ENCODE data around the gene ZNF532. TPM values are rescaled to one million over a fixed set of nuclear protein-coding genes. Genes with fewer than 3 reads are reported as not detected.

ZNF532 gene
- total and polyA plus RNA-seq, 9 of the 15 experiments (the other 6 are each of a cell fraction or from before 2014, with no cell fraction given), result 0.42 TPM; not detected in 8

DNA sequence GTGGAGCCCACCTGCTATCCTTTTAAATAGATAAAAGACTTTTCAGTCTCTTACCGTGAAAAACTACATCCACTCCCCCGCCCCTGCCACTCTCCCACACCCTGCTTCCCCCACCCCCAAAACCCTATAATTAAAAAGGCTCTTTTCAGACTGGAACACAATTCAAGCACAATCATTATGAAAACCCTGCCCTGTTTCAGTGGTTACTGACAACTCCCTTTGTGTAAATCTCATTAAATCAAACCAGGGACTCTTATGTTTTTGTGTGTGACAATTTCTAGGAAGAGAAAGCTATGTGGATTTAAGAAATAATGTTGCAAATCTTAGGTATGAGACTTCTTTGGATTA, 21.0 kb upstream of the ZNF532 start:
- no peak overlapping the region for H3K9ac ChIP-seq (ENCODE audit: insufficient read depth in 1 of 2, low read depth in 2 of 2, low read length in 2 of 2)
- peaks cover 0 to 14% of the 10 kb centered on the region in 2 experiments; a peak in 2 of 5 replicates for H3K27me3 ChIP-seq (ENCODE audit: control insufficient read depth in 2 of 2, insufficient read depth in 2 of 2, low read length in 2 of 2)
- ChIA-PET POLR2A (interaction anchor here (1.7 kb wide), 1 partner anchor 14 kb away, joined by 3 read pairs; no protein-coding TSS in a partner anchor), CTCF (ENCODE audit: low intra/inter-chr PET ratio) (no interaction called here)
- no peak overlapping the region for H3K4me2 ChIP-seq (ENCODE audit: insufficient read depth, low read length)
- no peak for ATAC-seq
- intact Hi-C loops (cut with micrococcal nuclease) (no loop called here), in situ Hi-C loops (cut with MboI) (no loop called here)
- DNase-seq (ENCODE audit: extremely low read depth in 1 of 4, low spot score in 3 of 4), result no peak
- H3K36me3 ChIP-seq (ENCODE audit: control insufficient read depth, insufficient read depth, low read length), result no peaks in the 10 kb centered on the region
- H3K79me2 ChIP-seq (ENCODE audit: control insufficient read depth, insufficient read depth, low read length), result no peaks in the 10 kb centered on the region
- no peak overlapping the region for H3K4me3 ChIP-seq
- no peak overlapping the region for H2AFZ ChIP-seq (ENCODE audit: low read depth, low read length)
- no peak overlapping the region for H3K27ac ChIP-seq (ENCODE audit: extremely low read depth, low read depth, low read length)
- no peaks in the 10 kb centered on the region for H3K9me1 ChIP-seq (ENCODE audit: control insufficient read depth, insufficient read depth, low read length)
- FAIRE-seq, result no peak
- H4K20me1 ChIP-seq (replicated peaks; ENCODE audit: control insufficient read depth, insufficient read depth, low read length), result no peaks in the 10 kb centered on the region
- 0% methylated on average over 2 of the region's 2 CpGs for WGBS (ENCODE audit: insufficient coverage, low coverage, missing lambda C conversion rate)
- TF ChIP-seq CEBPG (CRISPR knock-in tag; IDR thresholded peaks at IDR 0.05) (no peak), CEBPG (tag; conservative IDR thresholded peaks at IDR 0.05 in 1 of 2, IDR thresholded peaks at IDR 0.05 in 1 of 2) (no peak), MCM7 (IDR thresholded peaks at IDR 0.05) (no peak), JUND (IDR thresholded peaks at IDR 0.05; ENCODE audit: borderline replicate concordance, low read depth, low read length) (no peak), JUND (tag; IDR thresholded peaks at IDR 0.05; ENCODE audit: borderline replicate concordance, low read depth, low read length) (no peak), IFI16 (CRISPR knock-in tag; IDR thresholded peaks at IDR 0.05) (no peak), TAL1 (IDR thresholded peaks at IDR 0.05) (no peak), KAT8 (IDR thresholded peaks at IDR 0.05; ENCODE audit: low read depth) (no peak)
- no peaks in the 10 kb centered on the region for H3K4me1 ChIP-seq (replicated peaks in 1 of 2; ENCODE audit: control insufficient read depth in 2 of 2, insufficient read depth in 2 of 2, low read length in 2 of 2)
- no peaks in the 10 kb centered on the region for H3K9me3 ChIP-seq (replicated peaks; ENCODE audit: control insufficient read depth, insufficient read depth, low read depth, low read length)
- no TSS peak for BruUV-seq (replicated peaks)

DNA sequence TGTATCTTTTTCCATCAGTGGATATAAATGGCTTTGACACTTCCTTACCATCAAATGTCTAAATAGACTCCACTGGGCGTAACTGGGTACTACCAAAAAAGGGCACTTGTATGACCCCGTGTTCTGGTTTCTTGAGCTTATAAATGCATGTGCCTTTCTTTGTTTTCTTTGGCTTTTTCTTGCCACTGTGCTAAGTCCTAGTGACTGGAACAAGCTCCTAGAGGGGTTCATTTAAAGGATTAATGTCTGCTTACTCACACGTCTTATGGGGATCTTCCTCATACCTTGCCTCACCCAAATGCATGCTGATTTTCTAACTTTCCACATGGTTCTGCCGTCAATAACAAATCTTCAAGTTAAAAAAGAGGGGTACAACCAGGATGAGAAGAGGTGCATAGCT, 19.8 kb upstream of the ZNF532 start:
- FAIRE-seq (no peak), ATAC-seq (no peak), DNase-seq (ENCODE audit: extremely low read depth in 1 of 4, low spot score in 3 of 4) (no peak)
- intact Hi-C loops (cut with micrococcal nuclease), result no loop called here
- H3K9ac ChIP-seq (ENCODE audit: insufficient read depth in 1 of 2, low read depth in 2 of 2, low read length in 2 of 2), result no peak overlapping the region
- no peaks in the 10 kb centered on the region for H3K4me1 ChIP-seq (replicated peaks in 1 of 2; ENCODE audit: control insufficient read depth in 2 of 2, insufficient read depth in 2 of 2, low read length in 2 of 2)
- H3K27ac ChIP-seq (ENCODE audit: extremely low read depth, low read depth, low read length), result no peak overlapping the region
- 0% methylated on average over 3 of the region's 4 CpGs for WGBS (ENCODE audit: insufficient coverage, low coverage, missing lambda C conversion rate)
- in situ Hi-C loops (cut with MboI), result no loop called here
- no peaks in the 10 kb centered on the region for H3K9me1 ChIP-seq (ENCODE audit: control insufficient read depth, insufficient read depth, low read length)
- no peak overlapping the region for H3K4me3 ChIP-seq
- TF ChIP-seq CBFA2T2 (conservative IDR thresholded peaks at IDR 0.05) (no peak), CAMTA2 (CRISPR knock-in tag; conservative IDR thresholded peaks at IDR 0.05) (no peak), U2AF1 (optimal IDR thresholded peaks at IDR 0.05; ENCODE audit: low read depth, low read length) (no peak), HSF4 (CRISPR knock-in tag; IDR thresholded peaks at IDR 0.05; ENCODE audit: borderline replicate concordance) (no peak), CBX5 (IDR thresholded peaks at IDR 0.05; ENCODE audit: borderline replicate concordance, low read depth) (no peak), ZNF830 (CRISPR knock-in tag; IDR thresholded peaks at IDR 0.05) (no peak)
- TF ChIP-seq, protein P1, sequence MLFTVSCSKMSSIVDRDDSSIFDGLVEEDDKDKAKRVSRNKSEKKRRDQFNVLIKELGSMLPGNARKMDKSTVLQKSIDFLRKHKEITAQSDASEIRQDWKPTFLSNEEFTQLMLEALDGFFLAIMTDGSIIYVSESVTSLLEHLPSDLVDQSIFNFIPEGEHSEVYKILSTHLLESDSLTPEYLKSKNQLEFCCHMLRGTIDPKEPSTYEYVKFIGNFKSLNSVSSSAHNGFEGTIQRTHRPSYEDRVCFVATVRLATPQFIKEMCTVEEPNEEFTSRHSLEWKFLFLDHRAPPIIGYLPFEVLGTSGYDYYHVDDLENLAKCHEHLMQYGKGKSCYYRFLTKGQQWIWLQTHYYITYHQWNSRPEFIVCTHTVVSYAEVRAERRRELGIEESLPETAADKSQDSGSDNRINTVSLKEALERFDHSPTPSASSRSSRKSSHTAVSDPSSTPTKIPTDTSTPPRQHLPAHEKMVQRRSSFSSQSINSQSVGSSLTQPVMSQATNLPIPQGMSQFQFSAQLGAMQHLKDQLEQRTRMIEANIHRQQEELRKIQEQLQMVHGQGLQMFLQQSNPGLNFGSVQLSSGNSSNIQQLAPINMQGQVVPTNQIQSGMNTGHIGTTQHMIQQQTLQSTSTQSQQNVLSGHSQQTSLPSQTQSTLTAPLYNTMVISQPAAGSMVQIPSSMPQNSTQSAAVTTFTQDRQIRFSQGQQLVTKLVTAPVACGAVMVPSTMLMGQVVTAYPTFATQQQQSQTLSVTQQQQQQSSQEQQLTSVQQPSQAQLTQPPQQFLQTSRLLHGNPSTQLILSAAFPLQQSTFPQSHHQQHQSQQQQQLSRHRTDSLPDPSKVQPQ (CRISPR knock-in tag; IDR thresholded peaks at IDR 0.05; ENCODE audit: borderline replicate concordance), result no peak
- BruUV-seq (replicated peaks), result no TSS peak
- H2AFZ ChIP-seq (ENCODE audit: low read depth, low read length), result no peak overlapping the region
- H3K4me2 ChIP-seq (ENCODE audit: insufficient read depth, low read length), result no peak overlapping the region
- POLR2A ChIA-PET, result interaction anchor here (1.7 kb wide), 1 partner anchor 15 kb away, joined by 3 read pairs; no protein-coding TSS in a partner anchor
- H4K20me1 ChIP-seq (replicated peaks; ENCODE audit: control insufficient read depth, insufficient read depth, low read length), result no peaks in the 10 kb centered on the region
- no peaks in the 10 kb centered on the region for H3K79me2 ChIP-seq (ENCODE audit: control insufficient read depth, insufficient read depth, low read length)
- no peaks in the 10 kb centered on the region for H3K9me3 ChIP-seq (replicated peaks; ENCODE audit: control insufficient read depth, insufficient read depth, low read depth, low read length)
- CTCF ChIA-PET (ENCODE audit: low intra/inter-chr PET ratio), result no interaction called here
- no peaks in the 10 kb centered on the region for H3K36me3 ChIP-seq (ENCODE audit: control insufficient read depth, insufficient read depth, low read length)
- peaks cover 0 to 14% of the 10 kb centered on the region in 2 experiments; a peak in 2 of 5 replicates for H3K27me3 ChIP-seq (ENCODE audit: control insufficient read depth in 2 of 2, insufficient read depth in 2 of 2, low read length in 2 of 2)
